Mesendoderm (in vitro differentiated cells): ENCODE results near the gene PLEKHA5.

Source experiments
- DNase-seq: peaks from one replicate; pipeline ENCODE4 v3.0.0; 2013
- H2AK5ac ChIP-seq: 2 replicates; pipeline ENCODE4 v1.6.1; 2013; ENCODE audit warnings: low read length, inconsistent platforms
- H2BK120ac ChIP-seq: 2 replicates; pipeline ENCODE4 v1.6.1; 2013; ENCODE audit warnings: low read depth, mild to moderate bottlenecking, low read length, moderate library complexity, mixed read lengths
- H2BK15ac ChIP-seq: replicated peaks from 2 replicates; pipeline ENCODE4 v1.6.1; 2013; ENCODE audit warnings: low read depth, mild to moderate bottlenecking, moderate library complexity
- H2BK5ac ChIP-seq: 2 replicates; pipeline ENCODE4 v1.6.1; 2013; ENCODE audit warnings: low read length, inconsistent platforms
- H3K18ac ChIP-seq: 2 replicates; pipeline ENCODE4 v1.6.1; 2013; ENCODE audit warnings: mild to moderate bottlenecking, low read length, mixed read lengths
- H3K23ac ChIP-seq: one replicate; pipeline ENCODE4 v1.6.1; 2013; ENCODE audit warnings: low read length
- H3K27ac ChIP-seq: 2 replicates; pipeline ENCODE4 v1.5.1; 2013; ENCODE audit warnings: low read depth, mild to moderate bottlenecking, inconsistent platforms, low read length, moderate library complexity
- H3K27me3 ChIP-seq: 2 replicates; pipeline ENCODE4 v1.6.1; 2013; ENCODE audit warnings: low read length, control low read depth, mild to moderate bottlenecking, inconsistent platforms; ENCODE audit not compliant: insufficient read depth, poor library complexity
- H3K36me3 ChIP-seq: 2 replicates; pipeline ENCODE4 v1.6.1; 2013; ENCODE audit warnings: low read length, inconsistent platforms; ENCODE audit not compliant: control insufficient read depth, insufficient read depth
- H3K4ac ChIP-seq: one replicate; pipeline ENCODE4 v1.6.1; 2013; ENCODE audit warnings: low read depth, mild to moderate bottlenecking, low read length, moderate library complexity
- H3K4me1 ChIP-seq: 2 replicates; pipeline ENCODE4 v1.6.1; 2013; ENCODE audit warnings: low read depth, low read length, inconsistent platforms; ENCODE audit not compliant: control insufficient read depth
- H3K4me2 ChIP-seq: 2 replicates; pipeline ENCODE4 v1.6.1; 2013; ENCODE audit warnings: low read length
- H3K4me3 ChIP-seq: 2 replicates; pipeline ENCODE4 v1.5.1; 2013; ENCODE audit warnings: mild to moderate bottlenecking, low read length
- H3K56ac ChIP-seq: one replicate; pipeline ENCODE4 v1.6.1; 2013; ENCODE audit warnings: low read length
- H3K79me1 ChIP-seq: 2 replicates; pipeline ENCODE4 v1.6.1; 2013; ENCODE audit warnings: low read length, inconsistent platforms
- H3K79me2 ChIP-seq: 2 replicates; pipeline ENCODE4 v1.6.1; 2013; ENCODE audit warnings: mild to moderate bottlenecking, low read length; ENCODE audit not compliant: control insufficient read depth, insufficient read depth
- H3K9ac ChIP-seq: 2 replicates; pipeline ENCODE4 v1.6.1; 2013; ENCODE audit warnings: low read length, inconsistent platforms
- H4K5ac ChIP-seq: one replicate; pipeline ENCODE4 v1.6.1; 2013; ENCODE audit warnings: low read length
- H4K8ac ChIP-seq: one replicate; pipeline ENCODE4 v1.6.1; 2013; ENCODE audit warnings: low read depth, mild to moderate bottlenecking, control low read depth, low read length, moderate library complexity
- WGBS: extraction: QIAGEN DNeasy Blood & Tissue Kit; methylation state at CpG from one replicate; pipeline ENCODE4 v1.1.7; 2013; ENCODE audit warnings: low lambda C conversion rate, missing lambda C conversion rate; ENCODE audit not compliant: insufficient coverage; ENCODE audit errors: extremely low coverage; 5-methylcytosine and 5-hydroxymethylcytosine counted together

PLEKHA5 gene

GRCh38 chr12:19299765-19300164, 170.2 kb downstream of the PLEKHA5 start:
- Histone ChIP-seq H3K27ac (no peak overlapping the region), H4K5ac (no peak overlapping the region), H3K4me2 (no peak overlapping the region), H3K36me3 (peaks cover 2% of the 10 kb centered on the region), H3K56ac (no peak overlapping the region), H3K4ac (no peak overlapping the region), H2BK15ac (no peak overlapping the region), H3K4me1 (no peaks in the 10 kb centered on the region), H3K4me3 (no peak overlapping the region), H2BK5ac (no peak overlapping the region), H2AK5ac (no peak overlapping the region), H3K9ac (no peak overlapping the region), H4K8ac (no peak overlapping the region), H3K18ac (no peak overlapping the region), H3K79me1 (no peaks in the 10 kb centered on the region), H3K23ac (no peak overlapping the region), H2BK120ac (no peak overlapping the region), H3K79me2 (no peaks in the 10 kb centered on the region), H3K27me3 (no peaks in the 10 kb centered on the region)
- WGBS, result no CpG with 5 or more reads among the region's 3 CpGs
- DNase-seq, result peak; percentile 29

- Histone ChIP-seq H3K27me3 (no peaks in the 10 kb centered on the region), H2BK15ac (no peak overlapping the region), H4K8ac (no peak overlapping the region), H3K4me1 (no peaks in the 10 kb centered on the region), H3K79me1 (no peaks in the 10 kb centered on the region), H2BK5ac (no peak overlapping the region), H3K4me3 (no peak overlapping the region), H3K27ac (no peak overlapping the region), H4K5ac (no peak overlapping the region), H3K18ac (no peak overlapping the region), H2BK120ac (no peak overlapping the region), H3K4me2 (no peak overlapping the region), H3K23ac (no peak overlapping the region), H2AK5ac (no peak overlapping the region), H3K79me2 (no peaks in the 10 kb centered on the region), H3K9ac (no peak overlapping the region), H3K56ac (no peak overlapping the region), H3K36me3 (peaks cover 2% of the 10 kb centered on the region), H3K4ac (no peak overlapping the region)
- no peak for DNase-seq
Observed at GRCh38 chr12:19301223-19301622, 171.7 kb downstream of the PLEKHA5 start.

DNA sequence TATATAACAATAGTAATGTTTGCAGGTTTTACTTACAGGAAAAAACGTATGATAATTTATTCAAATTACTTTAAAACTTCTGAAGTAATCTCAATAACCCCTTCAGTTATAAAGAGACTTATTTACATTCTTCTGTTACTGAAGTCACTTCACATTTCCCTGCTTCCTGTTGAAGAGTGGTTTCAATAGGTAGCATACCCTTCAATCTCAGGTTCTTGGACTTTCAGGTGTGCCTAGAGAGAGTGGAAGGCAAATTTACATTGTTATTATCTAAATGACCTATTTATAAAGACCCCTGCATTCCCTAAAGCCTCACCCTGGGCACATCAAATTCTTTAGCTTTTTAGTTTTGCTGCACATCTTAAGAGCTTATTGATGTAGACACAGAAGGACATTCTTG, 172.2 kb downstream of the PLEKHA5 start:
- H2BK120ac ChIP-seq, result no peak overlapping the region
- no peak overlapping the region for H3K9ac ChIP-seq
- no CpG with 5 or more reads among the region's 1 CpG for WGBS

GRCh38 chr12:19302100-19302640, 172.6 kb downstream of the PLEKHA5 start:
- H3K36me3 ChIP-seq, result peaks cover 3% of the 10 kb centered on the region

More for the DNA sequence above, 172.2 kb downstream of the PLEKHA5 start:
- no peak overlapping the region for H2AK5ac ChIP-seq
- DNase-seq, result no peak
- H4K8ac ChIP-seq, result no peak overlapping the region
- H3K4me1 ChIP-seq, result no peaks in the 10 kb centered on the region
- H3K79me1 ChIP-seq, result no peaks in the 10 kb centered on the region
- H2BK15ac ChIP-seq, result no peak overlapping the region
- H3K27me3 ChIP-seq, result no peaks in the 10 kb centered on the region
- no peak overlapping the region for H3K56ac ChIP-seq
- H4K5ac ChIP-seq, result no peak overlapping the region
- H3K36me3 ChIP-seq, result peaks cover 3% of the 10 kb centered on the region
- H3K27ac ChIP-seq, result no peak overlapping the region
- H3K79me2 ChIP-seq, result no peaks in the 10 kb centered on the region
- no peak overlapping the region for H3K4ac ChIP-seq
- H3K4me2 ChIP-seq, result no peak overlapping the region
- no peak overlapping the region for H3K18ac ChIP-seq
- H2BK5ac ChIP-seq, result no peak overlapping the region
- no peak overlapping the region for H3K23ac ChIP-seq
- no peak overlapping the region for H3K4me3 ChIP-seq

DNA sequence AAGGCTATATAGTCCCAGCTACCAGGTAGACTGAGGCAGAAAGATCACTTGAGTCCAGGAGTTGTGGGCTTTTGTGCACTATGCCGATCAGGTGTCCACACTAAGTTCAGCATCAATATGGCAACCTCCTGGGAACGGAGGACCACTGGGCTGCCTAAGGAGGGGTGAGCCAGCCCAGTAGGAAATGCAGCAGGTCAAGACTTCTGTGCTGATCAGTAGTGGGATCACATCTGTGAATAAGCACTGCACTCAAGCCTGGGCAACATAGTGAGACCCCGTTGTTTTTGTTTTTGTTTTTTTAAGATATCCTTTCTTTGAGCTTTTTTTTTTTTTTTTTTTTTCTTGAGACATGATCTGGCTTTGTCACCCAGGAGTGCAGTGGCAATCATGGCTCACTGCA, 174.0 kb downstream of the PLEKHA5 start:
- Histone ChIP-seq H4K8ac (no peak overlapping the region), H3K4me3 (no peak overlapping the region), H3K27me3 (no peaks in the 10 kb centered on the region), H3K4me2 (no peak overlapping the region), H4K5ac (no peak overlapping the region), H3K4ac (no peak overlapping the region), H2BK5ac (no peak overlapping the region), H2AK5ac (no peak overlapping the region), H3K36me3 (peaks cover 3% of the 10 kb centered on the region), H3K56ac (no peak overlapping the region), H3K27ac (no peak overlapping the region), H3K18ac (no peak overlapping the region), H3K79me2 (no peaks in the 10 kb centered on the region), H2BK15ac (no peak overlapping the region), H3K79me1 (no peaks in the 10 kb centered on the region), H2BK120ac (no peak overlapping the region), H3K23ac (no peak overlapping the region), H3K4me1 (no peaks in the 10 kb centered on the region), H3K9ac (no peak overlapping the region)
- DNase-seq, result no peak
- WGBS, result no CpG with 5 or more reads among the region's 3 CpGs

More at GRCh38 chr12:19302100-19302640, 172.6 kb downstream of the PLEKHA5 start:
- Histone ChIP-seq H3K23ac (no peak overlapping the region), H3K79me2 (no peaks in the 10 kb centered on the region), H2BK120ac (no peak overlapping the region), H4K8ac (no peak overlapping the region), H3K27ac (no peak overlapping the region), H2AK5ac (no peak overlapping the region), H3K56ac (no peak overlapping the region), H3K79me1 (no peaks in the 10 kb centered on the region), H3K4me3 (no peak overlapping the region), H4K5ac (no peak overlapping the region), H3K27me3 (no peaks in the 10 kb centered on the region), H3K4me1 (no peaks in the 10 kb centered on the region), H2BK5ac (no peak overlapping the region), H2BK15ac (no peak overlapping the region), H3K4me2 (no peak overlapping the region), H3K18ac (no peak overlapping the region), H3K9ac (no peak overlapping the region), H3K4ac (no peak overlapping the region)
- DNase-seq, result no peak
- no CpG with 5 or more reads among the region's 5 CpGs for WGBS

DNA sequence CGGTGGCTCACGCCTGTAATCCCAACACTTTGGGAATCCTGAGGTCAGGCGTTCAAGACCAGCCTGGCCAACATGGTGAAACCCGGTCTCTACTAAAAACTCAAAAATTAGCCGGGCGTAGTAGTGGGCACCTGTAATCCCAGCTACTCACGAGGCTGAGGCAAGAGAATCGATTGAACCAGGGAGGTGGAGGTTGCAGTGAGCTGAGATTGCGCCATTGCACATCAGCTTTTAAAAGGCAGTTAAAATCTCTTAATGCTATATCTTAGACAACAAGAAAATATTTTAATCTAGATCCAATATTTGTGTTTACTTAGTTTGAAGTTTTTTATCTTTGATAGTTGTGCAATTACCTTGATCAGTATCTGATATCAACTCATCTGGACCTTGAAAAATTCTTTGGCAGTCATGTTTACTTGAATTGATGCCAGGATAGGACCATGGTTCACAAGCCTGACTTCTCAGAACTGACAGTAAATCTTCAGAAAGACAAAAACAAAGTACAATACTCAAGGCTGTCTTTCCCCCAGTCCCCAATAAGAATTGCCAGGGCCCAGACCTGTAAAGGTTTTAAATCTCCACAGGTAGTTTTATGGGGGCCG, 174.7 kb downstream of the PLEKHA5 start:
- H3K23ac ChIP-seq, result no peak overlapping the region
- no peak overlapping the region for H2BK120ac ChIP-seq
- no peak overlapping the region for H3K27ac ChIP-seq
- H3K9ac ChIP-seq, result no peak overlapping the region
- no CpG with 5 or more reads among the region's 10 CpGs for WGBS
- peaks cover 3% of the 10 kb centered on the region for H3K36me3 ChIP-seq
- H2BK15ac ChIP-seq, result no peak overlapping the region
- no peaks in the 10 kb centered on the region for H3K27me3 ChIP-seq
- no peak overlapping the region for H3K56ac ChIP-seq
- H2AK5ac ChIP-seq, result no peak overlapping the region
- H4K5ac ChIP-seq, result no peak overlapping the region
- no peak overlapping the region for H4K8ac ChIP-seq
- no peak overlapping the region for H3K4me2 ChIP-seq
- H3K4me1 ChIP-seq, result no peaks in the 10 kb centered on the region
- no peak overlapping the region for H3K18ac ChIP-seq
- DNase-seq, result no peak
- H3K4ac ChIP-seq, result no peak overlapping the region
- no peaks in the 10 kb centered on the region for H3K79me1 ChIP-seq
- H2BK5ac ChIP-seq, result no peak overlapping the region
- no peaks in the 10 kb centered on the region for H3K79me2 ChIP-seq
- H3K4me3 ChIP-seq, result no peak overlapping the region
